ENCODE measurements around the gene KRTAP10-4.

KRTAP10-4 gene

GRCh38 chr21:44595524-44595923 lies 22.0 kb downstream of the KRTAP10-4 start:
- TF ChIP-seq CTCF (IDR thresholded peaks at IDR 0.05; ENCODE audit: insufficient read depth, low read length) (no peak), POLR2AphosphoS5 (IDR thresholded peaks at IDR 0.05; ENCODE audit: low read depth) (no peak), REST (IDR thresholded peaks at IDR 0.05; ENCODE audit: insufficient replicate concordance, low read depth) (no peak), GABPA (IDR thresholded peaks at IDR 0.05; ENCODE audit: low read depth) (no peak), SPI1 (IDR thresholded peaks at IDR 0.05; ENCODE audit: borderline replicate concordance, low read depth) (no peak)

GRCh38 chr21:44596068-44596725 lies 22.7 kb downstream of the KRTAP10-4 start:
- no peaks in the 10 kb centered on the region for H3K27me3 ChIP-seq (ENCODE audit: insufficient read depth, poor library complexity, severe bottlenecking)
- TF ChIP-seq POLR2AphosphoS5 (IDR thresholded peaks at IDR 0.05; ENCODE audit: low read depth) (no peak), GABPA (IDR thresholded peaks at IDR 0.05; ENCODE audit: low read depth) (no peak), SPI1 (IDR thresholded peaks at IDR 0.05; ENCODE audit: borderline replicate concordance, low read depth) (no peak), CTCF (IDR thresholded peaks at IDR 0.05; ENCODE audit: insufficient read depth, low read length) (no peak), REST (IDR thresholded peaks at IDR 0.05; ENCODE audit: insufficient replicate concordance, low read depth) (no peak)
- no peak for DNase-seq (ENCODE audit: low read depth in 1 of 2, low spot score in 1 of 2)

More at GRCh38 chr21:44595524-44595923, 22.0 kb downstream of the KRTAP10-4 start:
- H3K4me3 ChIP-seq (replicated peaks; ENCODE audit: insufficient read depth, low read length), result no peak overlapping the region
- no peak for DNase-seq (ENCODE audit: low read depth in 1 of 2, low spot score in 1 of 2)
- no peaks in the 10 kb centered on the region for H3K27me3 ChIP-seq (ENCODE audit: insufficient read depth, poor library complexity, severe bottlenecking)
- H3K27ac ChIP-seq (replicated peaks), result no peak overlapping the region

GRCh38 chr21:44598061-44598460 lies 24.5 kb downstream of the KRTAP10-4 start:
- Histone ChIP-seq H3K27ac (replicated peaks) (no peak overlapping the region), H3K27me3 (ENCODE audit: insufficient read depth, poor library complexity, severe bottlenecking) (no peaks in the 10 kb centered on the region), H3K4me3 (replicated peaks; ENCODE audit: insufficient read depth, low read length) (no peak overlapping the region)
- no peak for DNase-seq (ENCODE audit: low read depth in 1 of 2, low spot score in 1 of 2)
- TF ChIP-seq POLR2AphosphoS5 (IDR thresholded peaks at IDR 0.05; ENCODE audit: low read depth) (no peak), REST (IDR thresholded peaks at IDR 0.05; ENCODE audit: insufficient replicate concordance, low read depth) (no peak), CTCF (IDR thresholded peaks at IDR 0.05; ENCODE audit: insufficient read depth, low read length) (no peak), GABPA (IDR thresholded peaks at IDR 0.05; ENCODE audit: low read depth) (no peak), SPI1 (IDR thresholded peaks at IDR 0.05; ENCODE audit: borderline replicate concordance, low read depth) (no peak)

More at GRCh38 chr21:44596068-44596725, 22.7 kb downstream of the KRTAP10-4 start:
- H3K4me3 ChIP-seq (replicated peaks; ENCODE audit: insufficient read depth, low read length), result no peak overlapping the region
- H3K27ac ChIP-seq (replicated peaks), result no peak overlapping the region
